ELR (cell line): ENCODE results near the gene FAM162A.

Source experiments
- DNase-seq: peaks from one replicate; pipeline ENCODE4 v3.0.0-alpha.2; 2015; ENCODE audit warnings: low read depth

Gene FAM162A

GRCh38 chr3:122389197-122389596 lies 5.2 kb downstream of the FAM162A start:
- no peak for DNase-seq

- no peak for DNase-seq
These were observed 5.9 kb downstream of the FAM162A start for GRCh38 chr3:122389892-122390291.

GRCh38 chr3:122390665-122391064 lies 6.7 kb downstream of the FAM162A start:
- no peak for DNase-seq

GRCh38 chr3:122391681-122392446 lies 7.9 kb downstream of the FAM162A start:
- DNase-seq, result no peak

- DNase-seq, result peak; percentile 72
These were observed 9.2 kb downstream of the FAM162A start for GRCh38 chr3:122392868-122393844.

- no peak for DNase-seq
These were observed 10.2 kb downstream of the FAM162A start for GRCh38 chr3:122394173-122394572.

GRCh38 chr3:122395582-122395981 lies 11.6 kb downstream of the FAM162A start:
- DNase-seq, result no peak

- DNase-seq, result no peak
These were observed 12.5 kb downstream of the FAM162A start for GRCh38 chr3:122396511-122396910.

- DNase-seq, result no peak
These were observed 13.2 kb downstream of the FAM162A start for GRCh38 chr3:122397201-122397600.

GRCh38 chr3:122398920-122399319 lies 14.9 kb downstream of the FAM162A start:
- DNase-seq, result no peak

- DNase-seq, result peak; percentile 92
These were observed 19.5 kb downstream of the FAM162A start for GRCh38 chr3:122403489-122403888.

- no peak for DNase-seq
These were observed 21.0 kb downstream of the FAM162A start for GRCh38 chr3:122405015-122405414.

- DNase-seq, result no peak
These were observed 22.2 kb downstream of the FAM162A start for GRCh38 chr3:122406198-122406597.

GRCh38 chr3:122407946-122408345 lies 24.0 kb downstream of the FAM162A start:
- DNase-seq, result no peak

GRCh38 chr3:122409446-122409845 lies 25.5 kb downstream of the FAM162A start:
- no peak for DNase-seq

GRCh38 chr3:122410111-122410510 lies 26.1 kb downstream of the FAM162A start:
- DNase-seq, result no peak

- no peak for DNase-seq
These were observed 26.7 kb downstream of the FAM162A start for GRCh38 chr3:122410639-122411038.

GRCh38 chr3:122414391-122414790 lies 30.4 kb downstream of the FAM162A start:
- no peak for DNase-seq

- DNase-seq, result peak; percentile 63
These were observed 31.2 kb downstream of the FAM162A start for GRCh38 chr3:122415104-122415744.

GRCh38 chr3:122415762-122416654 lies 32.0 kb downstream of the FAM162A start, which contains the start of gene WDR5B:
TSS of gene WDR5B (minus strand) at chr3:122416062. CDS start at chr3:122415528, 534 bp downstream.
- peak; percentile 98 for DNase-seq

- DNase-seq, result peak; percentile 13
These were observed 33.0 kb downstream of the FAM162A start for GRCh38 chr3:122416966-122417365.
